Fibroblast of peridontal ligament (primary cell): ENCODE measurements around the gene MIR17HG.
A peak's percentile ranks its signal among the peaks of the same experiment; 100 is the strongest.
"Not testable (repeated sequence)": the region's sequence is repeated elsewhere in the genome, so short reads cannot be mapped to it uniquely, and the experiment has no call there.

Experiments
- DNase-seq: peaks from one replicate; pipeline ENCODE4 v3.0.0-alpha.2; 2010; ENCODE audit errors: extremely low read depth

MIR17HG gene

GRCh38 chr13:91347996-91348905, 764 bp downstream of the MIR17HG start:
- peak; percentile 40 for DNase-seq

DNA sequence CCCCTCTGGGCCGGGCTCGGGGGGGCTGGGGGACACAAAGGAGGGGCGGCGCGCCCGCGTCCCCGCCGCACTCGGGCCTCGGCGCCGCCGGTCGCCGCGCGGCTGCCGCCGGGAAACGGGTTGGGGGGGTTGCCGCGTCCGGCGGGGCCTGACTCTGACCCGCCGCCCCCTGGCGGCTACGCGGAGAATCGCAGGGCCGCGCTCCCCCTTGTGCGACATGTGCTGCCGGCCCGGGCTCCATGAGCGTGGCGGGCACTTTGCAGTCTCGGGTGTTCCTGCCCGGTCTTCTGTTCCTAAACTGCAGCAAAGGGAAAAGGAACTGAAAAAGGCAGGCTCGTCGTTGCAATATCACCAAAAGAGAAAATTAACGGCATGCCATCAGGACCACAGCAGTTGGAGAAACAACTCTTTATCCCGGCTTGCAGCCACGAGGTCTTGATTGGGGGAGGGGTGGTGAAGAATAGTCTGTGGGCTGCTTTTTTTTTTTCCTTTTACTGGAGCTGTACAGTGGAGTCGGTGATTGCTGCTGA, 1.5 kb downstream of the MIR17HG start:
- DNase-seq, result peak; percentile 80

DNA sequence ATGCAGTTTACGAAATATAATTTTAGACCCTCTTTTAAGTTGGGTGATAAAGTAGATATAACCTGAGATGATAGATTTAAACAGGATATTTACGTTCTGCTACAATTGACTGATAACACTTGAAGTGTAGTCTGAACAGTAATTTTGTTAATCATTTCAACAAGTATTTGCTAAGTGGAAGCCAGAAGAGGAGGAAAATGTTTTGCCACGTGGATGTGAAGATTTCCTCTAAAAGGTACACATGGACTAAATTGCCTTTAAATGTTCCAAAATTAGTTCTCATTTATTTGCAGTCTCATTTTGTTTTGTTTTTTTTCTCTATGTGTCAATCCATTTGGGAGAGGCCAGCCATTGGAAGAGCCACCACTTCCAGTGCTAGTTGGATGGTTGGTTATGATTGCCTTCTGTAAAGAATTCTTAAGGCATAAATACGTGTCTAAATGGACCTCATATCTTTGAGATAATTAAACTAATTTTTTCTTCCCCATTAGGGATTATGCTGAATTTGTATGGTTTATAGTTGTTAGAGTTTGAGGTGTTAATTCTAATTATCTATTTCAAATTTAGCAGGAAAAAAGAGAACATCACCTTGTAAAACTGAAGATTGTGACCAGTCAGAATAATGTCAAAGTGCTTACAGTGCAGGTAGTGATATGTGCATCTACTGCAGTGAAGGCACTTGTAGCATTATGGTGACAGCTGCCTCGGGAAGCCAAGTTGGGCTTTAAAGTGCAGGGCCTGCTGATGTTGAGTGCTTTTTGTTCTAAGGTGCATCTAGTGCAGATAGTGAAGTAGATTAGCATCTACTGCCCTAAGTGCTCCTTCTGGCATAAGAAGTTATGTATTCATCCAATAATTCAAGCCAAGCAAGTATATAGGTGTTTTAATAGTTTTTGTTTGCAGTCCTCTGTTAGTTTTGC, 2.8 kb downstream of the MIR17HG start:
- no peak for DNase-seq

GRCh38 chr13:91351123-91351522, 3.6 kb downstream of the MIR17HG start:
- no peak for DNase-seq

- no peak for DNase-seq
Observed at GRCh38 chr13:91351980-91352379, 4.5 kb downstream of the MIR17HG start.

GRCh38 chr13:91352891-91353290, 5.4 kb downstream of the MIR17HG start:
- DNase-seq, result not testable (repeated sequence)

GRCh38 chr13:91353494-91353893, 6.0 kb downstream of the MIR17HG start:
- DNase-seq, result no peak

DNA sequence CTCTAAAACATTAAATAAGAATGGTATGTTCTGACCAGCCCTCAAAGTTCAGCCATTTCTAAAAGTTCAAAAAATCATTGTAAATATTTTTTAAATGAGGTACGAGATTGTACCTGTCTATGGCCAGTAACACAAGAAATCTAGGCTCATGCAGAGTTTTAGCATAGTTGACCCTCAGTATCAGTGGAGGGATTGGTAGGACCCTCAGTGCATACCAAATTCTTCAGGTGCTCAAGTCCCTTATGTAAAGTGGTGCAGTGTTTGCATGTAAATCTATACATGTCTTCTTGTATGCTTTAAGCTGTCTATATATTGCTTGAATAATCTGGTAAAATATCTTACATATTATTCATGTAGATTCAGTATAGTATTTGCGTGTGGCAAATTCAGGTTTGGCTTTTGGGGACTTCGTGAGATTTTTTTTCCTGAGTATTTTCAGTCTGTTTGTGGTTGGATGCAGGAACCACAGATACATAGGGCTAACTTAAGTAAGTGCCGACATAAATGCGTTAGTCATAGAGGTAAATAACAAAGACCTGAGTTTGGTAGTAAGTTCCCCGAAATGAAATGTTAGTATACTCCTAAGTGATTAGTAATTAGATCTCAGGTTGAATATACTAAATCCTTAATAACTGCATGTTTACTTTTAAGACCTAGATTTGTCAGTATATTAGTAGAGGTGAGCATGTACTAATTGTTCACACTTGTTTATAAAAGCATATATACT, 7.8 kb downstream of the MIR17HG start:
- no peak for DNase-seq

DNA sequence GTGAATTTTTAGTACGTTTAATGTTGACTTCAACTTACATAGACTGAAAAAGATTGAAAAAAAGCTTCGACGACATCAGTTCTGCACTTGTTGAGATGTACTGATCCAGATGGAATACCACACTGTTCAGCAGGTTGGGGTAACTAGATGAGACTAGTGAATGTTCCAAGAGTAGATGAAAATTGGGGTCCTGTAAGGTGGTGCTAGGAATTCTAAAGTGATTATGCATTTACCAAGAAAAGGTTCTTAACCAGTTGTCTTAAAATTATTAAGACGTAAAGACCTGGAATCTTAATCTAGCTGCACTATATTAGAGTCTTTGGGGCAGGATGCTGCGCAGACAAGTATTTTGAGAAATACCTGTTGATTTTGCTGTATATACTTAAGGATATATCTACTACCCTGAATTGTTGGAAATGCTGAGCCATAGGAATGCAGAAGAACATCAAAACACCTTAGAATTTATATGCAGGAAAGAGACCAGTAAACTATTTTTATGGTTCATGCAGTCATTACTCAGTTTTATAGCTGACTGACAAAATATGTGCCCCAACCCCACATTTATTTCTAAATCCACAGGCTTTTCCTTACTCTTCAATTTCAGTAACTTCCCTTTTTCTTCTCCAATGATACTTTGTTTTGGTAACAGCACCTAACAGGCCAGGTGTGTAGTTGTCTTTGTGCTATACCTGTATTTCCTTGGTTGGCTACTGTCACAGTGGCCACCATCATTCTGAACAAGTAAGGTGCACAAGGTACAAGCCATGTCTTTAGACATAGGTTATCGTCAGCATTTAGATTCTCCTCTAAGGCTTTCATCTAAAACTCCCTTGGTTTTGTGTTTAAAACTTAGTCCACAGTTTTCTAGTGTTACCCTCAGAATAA, 8.6 kb downstream of the MIR17HG start:
- no peak for DNase-seq

DNA sequence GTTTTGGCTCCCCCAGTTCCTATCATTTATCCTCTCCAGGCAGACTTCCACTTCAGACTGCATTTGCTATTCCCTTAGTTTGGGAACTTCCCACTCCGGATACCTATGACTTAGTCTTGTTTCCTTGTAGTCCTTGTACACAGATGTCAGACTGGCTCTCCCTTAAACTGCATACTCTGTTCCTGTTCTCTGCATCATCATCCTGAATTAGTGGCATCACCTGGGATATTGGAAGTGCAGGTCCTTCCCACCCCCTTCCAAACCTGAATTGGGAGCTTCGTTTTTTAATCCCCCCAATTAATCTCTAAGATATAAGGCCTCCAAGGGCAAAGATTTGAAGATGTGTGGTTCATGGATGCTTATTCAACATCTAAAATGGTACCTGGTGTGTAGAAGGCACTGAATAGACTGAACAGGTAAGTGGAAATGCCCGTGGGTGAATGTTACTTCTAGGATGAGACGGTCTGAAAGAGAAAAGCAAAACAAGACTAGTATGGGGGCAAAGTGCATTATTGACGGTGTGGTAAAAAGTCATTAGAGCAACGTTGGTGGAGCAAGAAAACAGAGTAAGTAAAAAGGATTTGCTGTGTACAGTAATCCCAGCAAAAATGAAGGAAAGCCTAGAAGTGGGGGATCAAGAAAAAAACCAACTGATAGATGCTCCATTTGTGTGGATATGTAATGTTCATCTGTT, 9.6 kb downstream of the MIR17HG start:
- no peak for DNase-seq

DNA sequence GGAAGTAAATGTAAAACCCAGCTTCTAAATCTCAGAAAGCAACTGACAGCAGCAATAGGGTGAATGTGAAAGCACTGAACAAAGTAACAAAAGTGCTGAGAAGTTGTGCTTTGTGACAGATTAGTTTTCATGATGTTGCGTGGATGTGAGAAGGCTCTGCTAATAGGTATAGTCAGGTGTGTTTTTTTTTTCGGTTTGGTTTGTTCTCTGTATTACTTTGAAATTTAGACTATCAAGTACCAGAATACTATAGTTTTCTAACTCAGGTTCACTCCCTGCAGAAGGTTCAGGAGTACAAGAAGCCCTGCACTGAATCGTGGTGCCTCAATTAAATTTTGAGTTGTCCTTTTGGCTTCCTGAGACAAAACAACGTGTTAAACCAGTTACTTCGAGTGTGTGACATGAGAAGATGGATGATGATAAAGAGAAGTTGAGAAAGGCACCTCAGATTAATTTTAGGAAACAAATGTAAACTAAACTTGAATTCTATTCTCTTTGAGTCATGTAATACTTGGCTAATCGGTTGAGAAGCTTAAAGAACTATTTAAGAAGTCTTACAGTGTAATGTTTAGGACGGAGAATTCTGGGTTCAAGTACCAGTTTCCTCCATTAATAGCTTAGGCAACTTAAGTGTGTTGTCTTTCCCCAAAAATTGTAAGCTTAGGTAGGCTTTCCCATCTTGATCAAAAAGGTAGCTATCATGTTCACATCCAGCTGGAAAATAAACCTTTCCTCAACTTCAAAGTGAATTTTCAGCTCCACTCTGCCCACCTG, 10.3 kb downstream of the MIR17HG start:
- DNase-seq, result no peak

DNA sequence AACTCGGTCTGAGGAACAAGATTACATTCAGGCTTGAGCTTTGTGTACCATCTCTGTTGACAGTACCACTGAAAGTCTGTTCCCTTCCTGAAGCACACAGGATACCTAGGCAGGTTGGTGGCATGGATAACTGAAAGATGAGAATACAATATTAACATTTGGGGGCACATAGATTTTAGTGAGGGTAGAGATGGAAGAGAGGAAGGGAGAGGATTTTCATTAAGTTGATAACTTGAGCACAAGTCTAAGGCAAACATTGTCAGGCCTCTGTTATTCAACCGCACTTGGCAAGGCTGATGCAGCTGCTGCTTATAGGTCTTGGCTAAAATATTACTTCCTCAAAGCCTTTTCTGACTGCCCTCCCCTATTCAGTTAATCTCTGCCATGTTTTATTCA, 10.9 kb downstream of the MIR17HG start:
- no peak for DNase-seq

- no peak for DNase-seq
Observed at GRCh38 chr13:91359111-91359510, 11.6 kb downstream of the MIR17HG start.

GRCh38 chr13:91359631-91360030, 12.1 kb downstream of the MIR17HG start:
- no peak for DNase-seq

- no peak for DNase-seq
Observed at GRCh38 chr13:91360246-91360751, 12.8 kb downstream of the MIR17HG start.

GRCh38 chr13:91361755-91362271, 14.3 kb downstream of the MIR17HG start:
- no peak for DNase-seq

- peak; percentile 25 for DNase-seq
Observed at GRCh38 chr13:91362908-91363307, 15.4 kb downstream of the MIR17HG start.

- DNase-seq, result no peak
Observed at GRCh38 chr13:91368101-91368500, 20.6 kb downstream of the MIR17HG start.
